Stimulated activated CD4-positive, alpha-beta T cell treated with anti-CD3 and anti-CD28 coated beads, Interleukin-1b, Interleukin-23, amount 100 ng/mL, for 1 hour (primary cell): Measurements from ENCODE around the gene RTL5.
"Not testable (repeated sequence)": the region's sequence is repeated elsewhere in the genome, so short reads cannot be mapped to it uniquely, and the experiment has no call there.

ENCODE experiments used
- DNase-seq, 2 donors: peaks; one replicate each; pipeline ENCODE4 v3.0.0-alpha.2; 2020; ENCODE audit warnings: low read depth in 2 of 2

Gene RTL5

DNA sequence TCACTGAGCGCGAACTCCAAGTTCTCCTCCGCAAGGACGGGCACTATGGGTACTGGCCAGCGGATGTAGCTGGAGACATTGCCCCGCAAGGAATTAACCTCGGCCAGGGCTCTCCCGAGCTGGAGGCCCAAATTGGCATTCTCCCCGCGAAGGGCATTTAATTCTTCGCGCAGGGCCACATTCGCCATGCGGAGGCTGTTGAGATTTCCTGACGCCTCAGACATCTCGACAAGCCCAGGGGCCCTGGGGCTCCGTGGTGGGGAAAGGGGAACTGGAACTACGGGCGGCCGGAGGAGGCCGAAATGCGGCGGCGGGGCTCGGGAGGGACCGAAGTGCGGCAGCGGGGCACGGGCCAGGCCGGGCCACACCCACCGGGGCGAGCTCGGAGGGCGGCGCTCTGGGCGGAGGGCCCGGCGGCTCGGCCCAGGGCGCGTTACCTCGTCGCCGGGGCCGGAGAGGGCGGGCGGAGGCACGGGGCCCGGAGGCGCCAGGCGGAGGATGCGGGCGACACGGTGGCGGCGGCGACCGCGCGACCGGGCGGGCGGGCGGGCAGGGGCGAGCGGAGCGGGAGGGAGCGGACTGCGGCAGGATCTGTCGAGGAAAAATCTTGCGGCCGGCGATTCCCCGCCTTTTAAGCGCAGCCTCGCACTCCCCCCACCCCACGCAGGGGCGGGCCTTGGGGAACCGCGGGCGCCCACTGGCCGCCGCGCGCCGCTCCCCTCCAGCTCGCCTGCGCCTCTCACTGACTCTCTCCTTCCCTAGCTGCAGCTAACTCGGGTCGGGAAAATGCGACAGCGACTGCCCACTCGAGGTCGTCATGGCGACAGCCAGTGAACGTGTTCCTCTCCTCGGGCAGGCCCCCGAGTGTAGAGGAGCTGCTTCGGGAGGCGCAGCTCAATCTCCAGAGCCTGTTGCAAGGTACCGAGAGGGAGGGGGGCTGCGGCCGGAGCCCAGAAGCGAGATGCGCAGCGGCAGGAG lies at the start of gene RTL5:
Gene RTL5, minus strand, starts transcription at position 599 of the 978 bp plus-strand sequence.
- peak in 1 of 2 donors; percentile 34 for DNase-seq

DNA sequence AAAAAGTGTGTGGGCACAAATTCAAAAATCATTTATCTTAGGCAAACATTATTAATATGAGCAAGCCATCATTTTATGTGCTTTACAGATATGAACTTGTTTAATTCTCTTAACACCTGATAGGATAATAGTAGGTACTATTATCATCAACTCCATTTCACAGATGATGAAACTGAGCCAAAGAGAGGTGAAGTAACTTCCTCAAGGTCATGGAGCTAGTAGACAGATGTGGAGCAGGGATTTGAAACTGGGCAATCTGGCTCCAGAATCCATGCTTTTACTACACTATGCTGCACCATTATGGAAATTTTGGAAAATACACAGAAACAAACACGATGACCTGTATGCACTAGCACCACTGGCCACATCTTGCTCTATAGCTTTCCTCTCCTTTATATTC lies 48.8 kb upstream of the RTL5 start:
- DNase-seq: no peak

DNA sequence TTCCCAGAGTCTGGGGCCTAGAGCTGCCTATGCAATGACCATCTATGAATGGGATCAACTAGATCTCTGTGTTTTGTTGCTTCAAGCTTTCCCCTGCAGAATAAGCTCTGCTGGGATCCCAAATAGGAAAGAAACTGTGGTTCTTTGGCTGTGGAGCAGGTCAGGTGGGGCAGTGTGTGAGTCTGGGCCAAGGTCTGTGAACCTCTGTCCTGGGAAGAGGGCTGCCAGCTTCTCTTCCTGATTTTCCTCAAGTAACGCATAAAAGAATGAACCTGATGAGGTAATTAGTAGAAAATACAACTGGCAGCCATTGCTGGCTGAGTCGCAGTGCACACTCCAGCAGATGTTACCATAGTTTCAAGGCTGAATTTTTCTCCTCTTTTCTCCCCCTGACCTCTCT lies 45.3 kb upstream of the RTL5 start:
- DNase-seq: no peak

DNA sequence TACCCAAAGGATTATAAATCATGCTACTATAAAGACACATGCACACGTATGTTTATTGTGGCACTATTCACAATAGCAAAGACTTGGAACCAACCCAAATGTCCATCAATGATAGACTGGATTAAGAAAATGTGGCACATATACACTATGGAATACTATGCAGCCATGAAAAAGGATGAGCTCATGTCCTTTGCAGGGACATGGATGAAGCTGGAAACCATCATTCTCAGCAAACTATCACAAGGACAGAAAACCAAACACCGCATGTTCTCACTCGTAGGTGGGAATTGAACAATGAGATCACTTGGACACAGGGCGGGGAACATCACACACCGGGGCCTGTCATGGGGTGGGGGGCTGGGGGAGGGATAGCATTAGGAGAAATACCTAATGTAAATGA lies 44.6 kb upstream of the RTL5 start:
- DNase-seq: not testable (repeated sequence)

DNA sequence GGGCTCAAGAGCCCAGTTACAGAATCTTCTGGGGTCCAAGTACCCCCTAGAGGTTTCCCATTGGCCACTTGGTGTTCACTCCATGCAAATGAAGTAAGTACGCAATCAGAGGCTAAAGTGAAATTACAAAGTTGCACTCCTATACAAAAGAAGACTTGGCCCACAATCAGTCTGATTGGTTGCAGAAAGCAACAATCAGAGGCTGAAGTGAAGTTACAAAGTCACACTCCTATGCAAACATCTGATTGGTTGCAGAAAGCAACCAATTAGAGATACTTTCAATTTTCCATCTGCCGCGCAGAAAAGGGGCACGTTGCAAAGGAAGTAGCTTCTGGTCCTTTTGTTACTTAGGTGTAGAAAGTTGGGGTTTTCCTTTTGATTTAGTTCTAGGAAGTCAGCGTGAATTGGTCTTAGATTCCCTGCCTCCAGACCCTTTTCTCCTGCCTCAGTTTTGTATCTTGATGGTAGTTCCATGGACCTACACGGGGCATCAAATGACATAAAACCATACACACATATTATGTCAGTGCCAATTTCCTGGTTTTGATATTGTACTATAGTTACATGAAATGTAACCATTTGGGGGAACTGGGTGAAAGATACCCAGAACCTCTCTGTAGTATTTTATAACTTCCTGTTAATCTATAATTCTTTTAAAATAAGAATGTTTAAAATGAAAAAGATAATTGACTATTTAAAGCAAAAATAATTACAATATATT lies 37.5 kb upstream of the RTL5 start:
- peak in 1 of 2 donors; percentile 6 for DNase-seq

DNA sequence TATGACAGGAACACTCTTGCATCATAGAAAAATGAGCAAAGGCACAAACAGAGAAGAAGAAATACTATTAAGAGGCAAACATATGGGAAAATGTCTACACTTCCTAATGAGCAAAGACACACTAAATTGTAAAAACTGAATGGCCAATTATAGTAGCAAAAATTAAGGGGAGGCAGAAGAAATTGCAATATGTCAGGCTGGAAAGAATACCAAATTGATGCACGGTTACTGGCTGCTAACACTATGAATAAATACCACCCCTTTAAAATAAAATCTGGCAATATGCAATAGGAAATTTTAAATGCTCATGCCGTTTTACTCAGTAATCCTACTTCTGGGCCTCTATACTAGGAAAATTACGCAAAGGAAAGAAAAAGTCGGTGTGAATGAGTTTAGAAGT lies 33.8 kb upstream of the RTL5 start:
- DNase-seq: no peak

DNA sequence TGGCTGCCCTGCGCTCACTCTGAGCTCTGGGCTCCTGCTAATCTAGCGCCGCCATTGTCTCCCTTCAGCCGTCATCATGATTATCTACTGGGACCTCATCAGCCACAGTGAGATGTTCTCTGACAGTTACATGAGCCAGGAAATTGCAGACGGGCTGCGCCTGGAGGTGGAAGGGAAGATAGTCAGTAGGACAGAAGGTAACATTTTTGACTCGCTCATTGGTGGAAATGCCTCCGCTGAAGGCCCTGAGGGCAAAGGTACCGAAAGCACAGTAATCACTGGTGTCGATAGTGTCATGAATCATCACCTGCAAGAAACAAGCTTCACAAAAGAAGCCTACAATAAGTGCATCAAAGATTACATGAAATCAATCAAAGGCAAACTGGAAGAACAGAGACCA lies 28.1 kb upstream of the RTL5 start:
- DNase-seq: no peak

DNA sequence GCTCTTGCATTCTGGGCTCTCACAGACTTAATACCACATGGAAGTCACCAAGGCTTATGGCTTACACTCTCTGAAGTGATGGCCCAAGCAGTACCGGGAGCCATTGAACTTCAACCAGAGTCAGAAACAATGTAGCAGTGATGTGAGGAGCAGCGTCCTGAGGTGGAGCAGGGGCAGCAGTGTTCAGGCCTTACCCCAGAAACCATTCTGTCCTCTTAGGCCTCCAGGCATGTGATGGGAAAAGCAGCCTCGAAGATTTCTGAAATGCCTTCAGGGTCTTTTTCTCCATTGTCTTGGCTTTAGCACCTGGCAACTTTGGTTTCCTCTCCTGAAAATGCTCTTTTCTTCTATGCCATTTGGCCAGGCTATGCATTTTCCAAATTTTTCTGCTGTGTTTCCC lies 27.1 kb upstream of the RTL5 start:
- no peak for DNase-seq

DNA sequence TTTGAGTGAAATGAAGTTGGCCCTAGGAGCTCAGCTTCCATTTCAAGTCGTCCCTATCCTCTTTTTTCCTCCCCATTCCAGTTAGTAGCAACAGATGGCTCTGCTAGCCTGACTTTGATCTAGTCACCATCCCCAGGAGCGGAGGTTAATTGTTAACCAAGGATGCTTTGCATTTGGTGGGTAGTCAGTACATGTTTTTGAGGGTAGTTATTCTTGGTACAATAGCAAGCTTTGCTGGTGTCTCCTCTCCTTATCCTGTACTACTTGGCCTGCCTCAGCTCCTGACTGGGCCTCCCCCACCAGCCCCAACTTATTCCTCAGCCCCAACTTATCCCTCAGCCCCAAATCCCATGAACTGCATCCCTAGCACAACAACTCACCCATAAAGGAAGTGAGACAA lies 14.8 kb upstream of the RTL5 start:
- DNase-seq: no peak

DNA sequence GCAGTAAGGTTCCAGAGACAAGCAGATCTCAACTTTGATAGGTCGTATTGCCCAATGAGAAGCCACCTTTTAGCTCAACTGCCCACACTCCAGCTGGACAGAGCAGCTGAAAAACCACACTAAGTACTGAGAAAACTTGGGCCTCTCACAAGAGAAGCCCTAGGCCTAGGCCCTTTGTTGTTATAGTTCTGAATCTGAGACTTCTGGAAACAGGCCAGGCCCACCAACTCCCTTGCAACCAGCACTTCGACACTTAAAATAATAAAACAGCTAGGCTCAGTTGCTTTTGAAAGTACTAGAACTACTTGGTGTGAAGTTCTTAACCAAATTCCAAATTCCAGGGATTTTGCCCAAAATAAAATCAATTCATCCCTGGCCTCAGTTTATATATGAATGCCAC lies 13.5 kb upstream of the RTL5 start:
- no peak for DNase-seq

DNA sequence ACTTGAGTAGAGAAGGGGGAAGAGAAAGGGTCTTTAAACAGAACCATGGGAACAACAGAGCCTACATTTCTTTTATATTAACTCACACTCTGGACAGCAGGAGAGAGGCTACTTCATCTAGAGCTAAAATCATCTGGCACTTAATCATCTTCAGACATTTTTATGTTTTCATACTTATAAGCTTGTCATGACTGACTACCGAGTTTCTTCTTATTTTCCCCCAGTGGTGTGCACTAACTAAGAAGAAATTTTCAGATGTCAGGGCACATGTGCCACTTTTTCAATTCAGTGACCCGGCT lies 11.8 kb upstream of the RTL5 start:
- DNase-seq: no peak

DNA sequence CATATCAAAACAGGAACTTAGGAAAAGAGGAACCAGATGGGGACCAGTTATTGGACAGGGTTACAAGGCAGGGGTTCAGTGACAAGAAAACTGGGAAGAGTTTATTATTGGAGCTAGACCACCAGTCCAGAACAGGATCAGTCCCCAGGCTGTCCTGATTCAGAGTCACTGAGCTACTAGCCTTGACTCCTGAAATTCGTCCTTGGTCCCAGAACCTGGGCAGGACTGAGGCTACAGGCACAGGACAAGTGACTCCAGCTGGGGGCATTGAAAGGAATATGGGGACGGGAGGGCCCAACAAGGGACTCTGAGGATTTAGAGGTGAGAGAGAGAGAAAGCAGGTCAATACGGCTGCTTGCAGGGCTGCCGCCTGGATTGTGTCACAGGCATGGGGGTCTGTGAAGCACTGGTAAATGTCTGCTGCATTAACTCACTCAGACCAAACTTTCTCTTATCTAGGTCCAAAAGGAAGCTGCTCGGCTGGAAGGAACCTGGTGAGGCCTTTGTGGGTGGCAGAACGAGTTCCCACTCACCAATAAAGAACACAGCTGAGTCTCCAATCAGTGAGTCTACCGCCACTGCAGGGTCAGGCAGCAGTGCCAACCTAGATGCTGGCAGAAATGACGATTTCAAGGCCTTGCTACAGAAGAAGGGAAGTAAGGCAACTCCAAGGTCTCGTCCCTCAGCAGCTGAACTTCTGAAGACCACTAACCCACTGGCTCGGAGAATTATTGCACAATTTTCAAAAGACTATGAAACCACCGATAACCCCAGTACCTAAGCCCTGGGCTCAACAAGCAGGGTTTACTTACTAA lies 11.3 kb upstream of the RTL5 start:
- DNase-seq: no peak

DNA sequence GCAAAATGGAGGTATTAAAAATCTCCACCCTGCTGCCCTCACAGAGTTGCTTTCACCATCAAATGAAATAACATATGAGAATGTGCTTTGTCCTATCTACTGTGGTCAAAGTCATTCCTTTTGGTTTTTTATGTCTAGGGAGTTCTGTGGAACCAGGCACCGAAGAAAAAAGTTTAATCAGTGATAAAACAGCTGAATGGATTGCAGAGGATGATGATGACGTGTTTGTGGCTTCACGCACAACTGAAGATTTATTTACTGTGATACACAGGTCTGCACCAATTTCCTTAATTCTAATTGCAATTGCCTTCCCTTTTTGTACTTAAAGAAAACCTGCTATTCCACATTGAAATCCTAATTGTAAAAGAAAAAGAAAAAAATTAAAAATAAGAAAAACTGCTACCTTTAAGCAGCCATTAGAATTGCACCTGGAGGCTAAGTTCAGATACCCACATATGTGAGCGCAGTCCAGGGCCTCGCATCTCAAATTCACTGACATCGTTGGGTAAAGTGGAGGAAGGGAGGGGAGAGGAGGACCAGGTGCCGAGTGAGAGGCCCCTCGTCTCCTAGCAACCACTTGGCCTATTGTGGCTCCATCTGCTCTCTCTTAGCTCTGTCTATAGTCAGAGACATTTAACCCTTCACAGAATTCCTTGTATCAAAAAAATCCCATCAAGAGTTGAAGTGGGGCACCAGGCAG lies 10.5 kb upstream of the RTL5 start:
- no peak for DNase-seq

DNA sequence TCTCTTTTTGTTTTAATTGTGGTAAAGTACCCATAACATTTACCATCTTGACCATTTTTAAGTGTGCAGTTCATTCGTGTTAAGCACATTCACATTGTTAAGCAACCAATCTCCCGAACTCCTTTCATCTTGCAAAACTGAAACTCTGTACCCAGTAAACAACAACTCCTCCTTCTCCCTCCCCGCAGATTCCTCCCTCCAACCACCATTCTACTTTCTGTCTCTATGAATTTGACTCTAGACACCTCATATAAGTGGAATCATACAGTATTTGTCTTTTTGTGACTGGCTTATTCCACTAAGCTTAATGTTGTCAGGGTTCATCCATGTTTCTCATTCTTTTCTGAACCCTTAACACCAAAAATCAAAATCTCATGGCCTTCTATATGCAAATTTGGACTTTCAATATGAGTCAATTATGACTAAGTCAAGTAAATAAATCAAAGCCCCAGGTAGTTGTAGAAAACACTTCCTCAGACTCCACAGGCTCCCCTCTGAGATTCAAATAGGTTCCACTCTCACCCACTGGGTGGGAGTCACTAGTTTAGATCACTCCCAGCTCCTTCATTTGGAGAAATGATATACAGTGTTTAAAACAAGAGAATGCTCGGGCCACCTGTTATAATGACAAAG lies 9.8 kb upstream of the RTL5 start:
- DNase-seq: no peak

DNA sequence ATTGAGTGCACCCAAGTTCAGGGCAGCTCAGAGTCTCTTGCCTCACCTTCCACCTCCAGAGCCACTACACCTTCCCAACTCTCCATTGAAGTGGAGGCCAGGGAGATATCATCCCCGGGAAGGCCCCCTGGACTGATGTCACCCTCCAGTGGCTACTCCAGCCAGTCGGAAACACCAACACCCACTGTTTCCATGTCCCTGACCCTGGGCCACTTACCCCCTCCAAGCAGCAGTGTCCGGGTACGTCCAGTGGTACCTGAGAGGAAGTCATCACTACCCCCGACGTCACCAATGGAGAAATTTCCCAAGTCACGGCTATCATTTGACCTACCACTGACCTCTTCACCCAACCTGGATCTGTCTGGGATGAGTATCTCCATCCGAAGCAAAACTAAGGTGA lies 7.8 kb upstream of the RTL5 start:
- DNase-seq: no peak

DNA sequence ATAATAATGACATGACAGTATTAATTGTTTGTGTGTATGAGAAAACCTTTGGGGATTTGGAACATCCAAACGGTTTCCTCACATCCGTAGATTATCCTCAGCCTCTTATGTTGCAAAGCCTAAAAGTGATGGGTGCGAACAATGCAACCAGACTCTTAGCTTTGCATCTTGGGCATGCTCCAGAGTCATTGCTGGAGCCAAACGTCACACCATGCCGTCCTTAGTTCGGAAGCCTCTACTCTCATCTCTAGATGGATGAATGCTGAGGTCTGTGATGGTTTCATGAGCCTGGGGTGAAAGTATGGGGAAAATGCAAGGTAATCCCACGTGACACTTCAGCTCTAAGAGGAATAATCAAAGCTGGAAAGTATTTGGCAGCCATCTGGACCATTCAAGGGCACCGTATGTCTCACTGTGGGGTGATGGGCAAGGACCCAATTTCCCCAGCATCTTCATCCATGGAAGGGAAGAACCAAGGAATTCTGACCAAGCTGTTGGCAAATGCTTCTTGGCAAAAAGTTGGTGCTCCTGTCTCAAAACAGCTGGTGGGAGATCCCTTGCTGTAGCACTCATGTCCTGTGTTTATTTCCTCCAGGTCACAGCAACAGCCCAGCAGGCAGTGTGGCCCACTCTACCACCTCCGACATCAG lies 6.3 kb upstream of the RTL5 start:
- DNase-seq: no peak

DNA sequence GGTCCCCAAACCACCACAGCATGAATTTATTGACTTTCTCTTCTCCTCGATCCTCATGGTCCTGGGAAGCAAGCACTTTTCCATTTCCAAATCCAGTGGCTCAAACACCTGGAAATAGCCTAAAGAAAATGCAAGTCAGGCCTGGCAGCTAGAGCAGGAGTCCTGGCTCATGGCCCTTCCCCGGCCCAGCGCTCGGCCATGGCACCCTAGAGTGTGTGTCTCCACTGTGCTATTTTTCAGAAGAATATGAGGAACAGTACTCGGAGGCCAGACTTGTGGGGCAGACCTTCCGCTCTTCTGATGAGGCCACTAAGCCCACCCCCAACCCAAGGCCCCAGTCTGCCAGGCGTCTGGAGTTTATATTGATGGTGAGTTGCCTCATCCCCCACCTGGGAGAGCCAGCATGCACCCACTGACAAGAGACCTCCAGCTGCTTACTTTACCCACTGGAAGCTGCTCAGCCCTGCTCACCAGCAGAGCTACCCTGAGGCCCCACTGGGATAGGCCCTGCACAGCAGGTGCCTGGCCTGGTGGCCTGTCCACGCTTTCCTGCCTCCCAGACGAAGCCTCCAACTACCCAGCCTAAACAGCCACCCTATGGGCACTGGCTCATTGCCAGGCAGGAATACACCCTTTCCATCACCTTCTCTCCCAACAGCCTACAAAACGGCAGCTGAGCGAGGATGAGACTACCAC lies 2.3 kb upstream of the RTL5 start:
- DNase-seq: no peak

DNA sequence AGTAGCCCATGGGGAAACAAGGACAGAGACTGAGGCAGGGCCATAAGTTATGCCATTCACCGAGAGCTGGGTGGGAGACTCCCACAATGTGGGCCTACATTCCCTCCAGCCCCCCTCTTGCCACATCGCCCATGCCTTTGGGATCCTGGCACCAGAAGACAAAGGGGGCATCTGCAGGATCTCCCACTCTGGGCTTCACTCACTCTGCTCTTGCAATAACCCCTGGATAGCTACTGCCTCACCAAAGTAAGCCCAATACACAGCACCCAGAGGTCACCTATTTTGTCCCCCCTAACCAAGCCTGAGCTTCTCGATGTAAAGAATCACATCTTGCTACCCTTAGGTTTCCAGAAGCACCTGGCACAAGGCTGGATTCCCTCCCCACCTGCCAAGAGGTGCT lies 741 bp upstream of the RTL5 start:
- DNase-seq: no peak

DNA sequence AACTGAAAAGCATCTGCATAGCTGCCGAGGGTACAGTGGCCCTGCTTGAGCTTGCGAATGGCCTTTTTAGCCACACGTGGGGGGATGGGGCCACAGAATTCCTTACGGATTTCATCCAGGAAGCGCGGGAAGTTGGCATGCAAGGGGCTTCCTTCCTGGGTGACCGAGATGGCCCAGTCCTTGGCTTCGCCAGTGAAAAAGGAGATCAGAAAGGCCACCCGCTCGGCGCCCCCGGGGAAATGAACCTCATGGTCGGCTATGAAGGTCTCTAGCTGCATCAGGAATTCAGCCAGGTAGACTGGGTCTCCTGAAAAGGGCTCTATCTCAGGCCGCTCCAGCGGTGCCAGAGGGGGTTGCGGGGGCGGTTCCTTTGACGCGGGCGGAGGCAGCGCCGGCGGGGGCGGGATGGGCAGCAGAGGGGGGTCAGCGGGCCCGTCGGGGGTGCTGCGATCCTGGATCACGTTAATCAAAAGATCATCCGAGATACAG lies 909 bp downstream of the RTL5 start:
- no peak for DNase-seq

DNA sequence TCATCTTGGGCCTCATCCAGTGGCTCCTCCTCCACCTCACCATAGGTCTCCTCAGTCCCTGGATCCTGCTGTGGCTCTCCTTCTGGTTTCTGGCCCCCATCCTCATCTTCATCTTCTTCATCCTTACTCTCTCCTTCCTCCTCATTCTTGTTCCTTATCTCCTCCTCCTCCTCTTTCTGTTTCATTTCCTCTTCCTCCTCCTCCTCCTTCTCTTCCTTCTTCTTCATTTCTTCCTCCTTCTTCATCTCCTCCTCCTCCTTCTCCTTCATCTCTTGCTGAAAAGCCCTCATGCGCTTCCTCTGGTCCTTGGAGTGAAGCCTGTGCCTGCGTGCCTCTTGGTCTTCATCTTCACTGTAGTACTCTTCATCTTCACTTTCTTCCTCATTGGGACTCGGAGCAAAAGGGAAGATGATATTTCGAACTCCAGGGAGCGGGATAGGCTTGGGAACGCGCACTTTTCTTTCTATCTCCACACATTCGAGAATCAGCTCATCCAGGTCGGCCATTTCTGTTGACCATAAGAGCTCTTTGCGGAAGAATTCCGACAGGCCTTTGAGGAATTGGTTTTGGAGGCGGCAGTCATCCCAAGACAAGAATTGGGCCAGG lies 1.5 kb downstream of the RTL5 start:
- DNase-seq: no peak
